ENCODE measurements around the gene MYRIP.

DNA sequence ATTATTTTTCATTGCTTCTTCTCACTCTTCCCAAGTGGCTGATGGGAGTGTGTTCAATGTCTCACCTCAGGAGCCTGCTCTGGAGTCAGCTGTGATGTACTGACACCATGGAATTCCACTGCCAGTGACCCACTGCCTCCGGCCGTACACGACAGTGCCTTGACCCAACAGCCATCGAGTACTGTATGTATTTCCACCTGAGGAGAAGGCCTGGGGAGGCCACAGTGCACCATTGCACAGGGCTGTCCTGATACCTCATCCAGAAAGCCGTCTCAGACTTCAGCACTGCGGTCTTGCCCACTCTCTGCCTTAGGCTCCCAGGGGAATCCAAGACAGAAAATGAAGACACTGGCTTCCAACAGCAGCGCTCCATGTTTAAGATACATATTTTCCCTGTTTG is 448.7 kb downstream of the MYRIP start:
- TF ChIP-seq, protein P1, sequence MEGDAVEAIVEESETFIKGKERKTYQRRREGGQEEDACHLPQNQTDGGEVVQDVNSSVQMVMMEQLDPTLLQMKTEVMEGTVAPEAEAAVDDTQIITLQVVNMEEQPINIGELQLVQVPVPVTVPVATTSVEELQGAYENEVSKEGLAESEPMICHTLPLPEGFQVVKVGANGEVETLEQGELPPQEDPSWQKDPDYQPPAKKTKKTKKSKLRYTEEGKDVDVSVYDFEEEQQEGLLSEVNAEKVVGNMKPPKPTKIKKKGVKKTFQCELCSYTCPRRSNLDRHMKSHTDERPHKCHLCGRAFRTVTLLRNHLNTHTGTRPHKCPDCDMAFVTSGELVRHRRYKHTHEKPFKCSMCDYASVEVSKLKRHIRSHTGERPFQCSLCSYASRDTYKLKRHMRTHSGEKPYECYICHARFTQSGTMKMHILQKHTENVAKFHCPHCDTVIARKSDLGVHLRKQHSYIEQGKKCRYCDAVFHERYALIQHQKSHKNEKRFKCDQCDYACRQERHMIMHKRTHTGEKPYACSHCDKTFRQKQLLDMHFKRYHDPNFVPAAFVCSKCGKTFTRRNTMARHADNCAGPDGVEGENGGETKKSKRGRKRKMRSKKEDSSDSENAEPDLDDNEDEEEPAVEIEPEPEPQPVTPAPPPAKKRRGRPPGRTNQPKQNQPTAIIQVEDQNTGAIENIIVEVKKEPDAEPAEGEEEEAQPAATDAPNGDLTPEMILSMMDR (IDR thresholded peaks at IDR 0.05; ENCODE audit: low read depth, low read length, missing input control): no peak
- TF ChIP-seq TAF1 (conservative IDR thresholded peaks at IDR 0.05) (no peak), GABPA (IDR thresholded peaks at IDR 0.05 in 1 of 2, conservative IDR thresholded peaks at IDR 0.05 in 1 of 2) (no peak), RXRA (IDR thresholded peaks at IDR 0.05) (no peak), RAD21 (IDR thresholded peaks at IDR 0.05) (no peak), EGR1 (IDR thresholded peaks at IDR 0.05; ENCODE audit: low read depth in 2 of 2) (no peak), YY1 (IDR thresholded peaks at IDR 0.05) (no peak), JUND (IDR thresholded peaks at IDR 0.05) (no peak), HNF4G (IDR thresholded peaks at IDR 0.05) (no peak), FOXA2 (IDR thresholded peaks at IDR 0.05) (no peak)
- TF ChIP-seq, protein P2, sequence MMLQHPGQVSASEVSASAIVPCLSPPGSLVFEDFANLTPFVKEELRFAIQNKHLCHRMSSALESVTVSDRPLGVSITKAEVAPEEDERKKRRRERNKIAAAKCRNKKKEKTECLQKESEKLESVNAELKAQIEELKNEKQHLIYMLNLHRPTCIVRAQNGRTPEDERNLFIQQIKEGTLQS (IDR thresholded peaks at IDR 0.05): no peak
- TF ChIP-seq, protein P3, sequence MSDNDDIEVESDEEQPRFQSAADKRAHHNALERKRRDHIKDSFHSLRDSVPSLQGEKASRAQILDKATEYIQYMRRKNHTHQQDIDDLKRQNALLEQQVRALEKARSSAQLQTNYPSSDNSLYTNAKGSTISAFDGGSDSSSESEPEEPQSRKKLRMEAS (IDR thresholded peaks at IDR 0.05): no peak
- TF ChIP-seq, protein P4, sequence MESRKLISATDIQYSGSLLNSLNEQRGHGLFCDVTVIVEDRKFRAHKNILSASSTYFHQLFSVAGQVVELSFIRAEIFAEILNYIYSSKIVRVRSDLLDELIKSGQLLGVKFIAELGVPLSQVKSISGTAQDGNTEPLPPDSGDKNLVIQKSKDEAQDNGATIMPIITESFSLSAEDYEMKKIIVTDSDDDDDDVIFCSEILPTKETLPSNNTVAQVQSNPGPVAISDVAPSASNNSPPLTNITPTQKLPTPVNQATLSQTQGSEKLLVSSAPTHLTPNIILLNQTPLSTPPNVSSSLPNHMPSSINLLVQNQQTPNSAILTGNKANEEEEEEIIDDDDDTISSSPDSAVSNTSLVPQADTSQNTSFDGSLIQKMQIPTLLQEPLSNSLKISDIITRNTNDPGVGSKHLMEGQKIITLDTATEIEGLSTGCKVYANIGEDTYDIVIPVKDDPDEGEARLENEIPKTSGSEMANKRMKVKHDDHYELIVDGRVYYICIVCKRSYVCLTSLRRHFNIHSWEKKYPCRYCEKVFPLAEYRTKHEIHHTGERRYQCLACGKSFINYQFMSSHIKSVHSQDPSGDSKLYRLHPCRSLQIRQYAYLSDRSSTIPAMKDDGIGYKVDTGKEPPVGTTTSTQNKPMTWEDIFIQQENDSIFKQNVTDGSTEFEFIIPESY (IDR thresholded peaks at IDR 0.05): no peak

Measured in liver (tissue), 3 donors.